HEK293 (cell line): ENCODE data around the gene ERF.

Source experiments
- CTCF ChIA-PET: fragments of 350-600 bp; formaldehyde crosslinking; extraction: SDS; loops from one replicate; lab custom pipeline; 2021; ENCODE audit warnings: antibody characterized with exemption; lab: Yijun Ruan, JAX
- POLR2A ChIA-PET: fragments of 300-600 bp; formaldehyde crosslinking; extraction: SDS; loops from one replicate; lab custom pipeline; 2020; ENCODE audit warnings: antibody characterized with exemption, inconsistent platforms; lab: Yijun Ruan, JAX
- H3K27ac ChIP-seq: fragments of 200-500 bp; sonication (Bioruptor generic); 2 replicates; pipeline ENCODE4 v1.5.1; 2014; ENCODE audit warnings: low read depth, low read length, control low read depth, inconsistent platforms; ENCODE audit errors: extremely low read depth
- H3K36me3 ChIP-seq, 2 experiments: fragments of 200-500 bp in 1 of 2; sonication (Bioruptor generic) in 1 of 2; 1 replicate in 1 of 2; 2 replicates in 1 of 2; pipeline ENCODE4 v1.5.1; 2014 to 2017; ENCODE audit warnings: inconsistent platforms in 2 of 2, low read length in 2 of 2; ENCODE audit not compliant: control insufficient read depth in 2 of 2, insufficient read depth in 1 of 2
- H3K4me1 ChIP-seq: fragments of 200-500 bp; sonication (Bioruptor generic); 2 replicates; pipeline ENCODE4 v1.5.1; 2014; ENCODE audit warnings: mild to moderate bottlenecking, low read length, inconsistent platforms; ENCODE audit not compliant: control insufficient read depth, insufficient read depth
- H3K4me3 ChIP-seq: 2 replicates; pipeline ENCODE4 v1.5.1; 2011; ENCODE audit warnings: low read depth, mild to moderate bottlenecking, control low read depth, low read length, moderate library complexity
- H3K9me3 ChIP-seq: fragments of 200-500 bp; sonication (Bioruptor generic); 2 replicates; pipeline ENCODE4 v1.5.1; 2014; ENCODE audit warnings: low read depth, low read length, inconsistent platforms; ENCODE audit not compliant: control insufficient read depth, insufficient read depth
- OVOL3 ChIP-seq: fragments of 450-650 bp; formaldehyde crosslinking; IDR thresholded peaks from 2 replicates; pipeline ENCODE4 v1.5.1; 2016; ENCODE audit warnings: missing biosample characterization, missing genetic modification characterization
- ZNF133 ChIP-seq: fragments of 450-650 bp; formaldehyde crosslinking; IDR thresholded peaks from 2 replicates; pipeline ENCODE4 v1.5.1; 2016; ENCODE audit warnings: missing biosample characterization, missing genetic modification characterization
- ZNF174 ChIP-seq: fragments of 450-650 bp; formaldehyde crosslinking; IDR thresholded peaks from 2 replicates; pipeline ENCODE4 v1.5.0; 2017; ENCODE audit warnings: missing biosample characterization, mild to moderate bottlenecking, missing genetic modification characterization
- ZNF239 ChIP-seq: fragments of 450-650 bp; formaldehyde crosslinking; IDR thresholded peaks from 2 replicates; pipeline ENCODE4 v1.5.1; 2016; ENCODE audit warnings: missing biosample characterization, missing genetic modification characterization
- ZNF274 ChIP-seq, 2 experiments: fragments of 200-500 bp in 1 of 2; fragments of 450-650 bp in 1 of 2; sonication (Bioruptor generic) in 1 of 2; formaldehyde crosslinking in 1 of 2; IDR thresholded peaks; 2 replicates each; pipeline versions ENCODE4 v1.5.1 to v1.6.1; 2014 to 2016; ENCODE audit warnings: borderline replicate concordance in 1 of 2, inconsistent platforms in 1 of 2, low read length in 1 of 2, missing biosample characterization in 1 of 2, missing genetic modification characterization in 1 of 2
- ZNF529 ChIP-seq: fragments of 450-650 bp; formaldehyde crosslinking; IDR thresholded peaks from 2 replicates; pipeline ENCODE4 v1.5.1; 2017; ENCODE audit warnings: missing genetic modification characterization, missing biosample characterization; ENCODE audit not compliant: insufficient replicate concordance
- ZNF610 ChIP-seq: fragments of 450-650 bp; formaldehyde crosslinking; IDR thresholded peaks from 2 replicates; pipeline ENCODE4 v1.5.1; 2016; ENCODE audit warnings: missing biosample characterization, missing genetic modification characterization, borderline replicate concordance
- ZNF624 ChIP-seq: fragments of 450-650 bp; formaldehyde crosslinking; IDR thresholded peaks from 2 replicates; pipeline ENCODE4 v1.5.1; 2017; ENCODE audit warnings: missing biosample characterization, missing genetic modification characterization
- ZNF629 ChIP-seq: fragments of 450-650 bp; formaldehyde crosslinking; IDR thresholded peaks from 2 replicates; pipeline ENCODE4 v1.5.1; 2017; ENCODE audit warnings: missing biosample characterization, missing genetic modification characterization
- ZNF785 ChIP-seq: fragments of 450-650 bp; formaldehyde crosslinking; IDR thresholded peaks from 2 replicates; pipeline ENCODE4 v1.5.1; 2016; ENCODE audit warnings: missing biosample characterization, missing genetic modification characterization
- ZNF791 ChIP-seq: fragments of 450-650 bp; formaldehyde crosslinking; IDR thresholded peaks from 2 replicates; pipeline ENCODE4 v1.5.1; 2016; ENCODE audit warnings: missing biosample characterization, missing genetic modification characterization
- ZNF792 ChIP-seq: fragments of 450-650 bp; formaldehyde crosslinking; IDR thresholded peaks from 2 replicates; pipeline ENCODE4 v1.5.1; 2016; ENCODE audit warnings: missing biosample characterization, missing genetic modification characterization
- TF ChIP-seq, protein P1 (sequence below): fragments of 450-650 bp; formaldehyde crosslinking; IDR thresholded peaks from 2 replicates; pipeline ENCODE4 v1.5.0; 2017; ENCODE audit warnings: missing biosample characterization, missing genetic modification characterization, borderline replicate concordance
- TF ChIP-seq, protein P2 (sequence below): fragments of 450-650 bp; IDR thresholded peaks from 2 replicates; pipeline ENCODE4 v1.5.1; 2018; ENCODE audit warnings: missing biosample characterization, mild to moderate bottlenecking, missing genetic modification characterization
- TF ChIP-seq, protein P3 (sequence below): fragments of 450-650 bp; formaldehyde crosslinking; optimal IDR thresholded peaks from 2 replicates; pipeline ENCODE3; 2016; ENCODE audit warnings: missing biosample characterization, mild to moderate bottlenecking, missing genetic modification characterization
- TF ChIP-seq, protein P4 (sequence below): fragments of 450-650 bp; formaldehyde crosslinking; IDR thresholded peaks from 2 replicates; pipeline ENCODE4 v1.5.1; 2016; ENCODE audit warnings: missing biosample characterization, missing genetic modification characterization
- TF ChIP-seq, protein P5 (sequence below): fragments of 450-650 bp; formaldehyde crosslinking; IDR thresholded peaks from 2 replicates; pipeline ENCODE4 v1.5.1; 2016; ENCODE audit warnings: missing biosample characterization, missing genetic modification characterization
- TF ChIP-seq, protein P6 (sequence below): fragments of 450-650 bp; formaldehyde crosslinking; IDR thresholded peaks from 2 replicates; pipeline ENCODE4 v1.5.1; 2016; ENCODE audit warnings: missing biosample characterization, missing genetic modification characterization

Gene ERF

DNA sequence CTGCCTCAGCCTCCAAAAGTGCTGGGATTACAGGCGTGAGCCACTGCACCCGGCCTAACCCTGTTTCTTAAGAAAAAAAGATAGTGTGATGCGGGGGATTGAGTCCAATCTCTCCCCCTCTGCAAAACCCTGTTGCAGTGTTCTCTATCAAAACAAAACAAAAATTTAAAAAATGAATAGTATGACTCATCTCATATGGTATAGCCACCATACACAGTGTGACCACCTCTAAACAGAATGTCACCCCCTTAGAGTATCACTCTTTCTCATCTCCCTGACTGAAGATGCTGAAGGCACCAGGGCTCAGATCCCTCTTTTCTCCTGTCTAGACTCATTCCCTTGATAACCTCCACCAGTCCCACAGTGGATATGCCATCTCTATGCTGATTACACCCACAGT, 6.8 kb upstream of the ERF start:
- ChIA-PET CTCF (interaction anchor here (1.4 to 1.6 kb wide), 2 partner anchors 15 to 17 kb away, joined by 4 to 5 read pairs; no protein-coding TSS in a partner anchor), POLR2A (interaction anchor here (1.2 to 1.6 kb wide), 2 partner anchors 17 to 19 kb away, joined by 5 read pairs; no protein-coding TSS in a partner anchor)
- no peak overlapping the region for H3K27ac ChIP-seq
- H3K36me3 ChIP-seq = no peaks in the 10 kb centered on the region
- TF ChIP-seq, protein P1, sequence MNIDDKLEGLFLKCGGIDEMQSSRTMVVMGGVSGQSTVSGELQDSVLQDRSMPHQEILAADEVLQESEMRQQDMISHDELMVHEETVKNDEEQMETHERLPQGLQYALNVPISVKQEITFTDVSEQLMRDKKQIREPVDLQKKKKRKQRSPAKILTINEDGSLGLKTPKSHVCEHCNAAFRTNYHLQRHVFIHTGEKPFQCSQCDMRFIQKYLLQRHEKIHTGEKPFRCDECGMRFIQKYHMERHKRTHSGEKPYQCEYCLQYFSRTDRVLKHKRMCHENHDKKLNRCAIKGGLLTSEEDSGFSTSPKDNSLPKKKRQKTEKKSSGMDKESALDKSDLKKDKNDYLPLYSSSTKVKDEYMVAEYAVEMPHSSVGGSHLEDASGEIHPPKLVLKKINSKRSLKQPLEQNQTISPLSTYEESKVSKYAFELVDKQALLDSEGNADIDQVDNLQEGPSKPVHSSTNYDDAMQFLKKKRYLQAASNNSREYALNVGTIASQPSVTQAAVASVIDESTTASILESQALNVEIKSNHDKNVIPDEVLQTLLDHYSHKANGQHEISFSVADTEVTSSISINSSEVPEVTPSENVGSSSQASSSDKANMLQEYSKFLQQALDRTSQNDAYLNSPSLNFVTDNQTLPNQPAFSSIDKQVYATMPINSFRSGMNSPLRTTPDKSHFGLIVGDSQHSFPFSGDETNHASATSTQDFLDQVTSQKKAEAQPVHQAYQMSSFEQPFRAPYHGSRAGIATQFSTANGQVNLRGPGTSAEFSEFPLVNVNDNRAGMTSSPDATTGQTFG (tag by site-specific recombination) = no peak
- no peak for TF ChIP-seq ZNF791
- no peak for TF ChIP-seq ZNF239 (tag by site-specific recombination)
- TF ChIP-seq ZNF792 (tag by site-specific recombination) = no peak
- no peak for TF ChIP-seq ZNF529
- TF ChIP-seq ZNF133 (tag by site-specific recombination) = no peak
- TF ChIP-seq ZNF174 (tag by site-specific recombination) = no peak
- no peak for TF ChIP-seq ZNF610 (tag by site-specific recombination)
- TF ChIP-seq, protein P2, sequence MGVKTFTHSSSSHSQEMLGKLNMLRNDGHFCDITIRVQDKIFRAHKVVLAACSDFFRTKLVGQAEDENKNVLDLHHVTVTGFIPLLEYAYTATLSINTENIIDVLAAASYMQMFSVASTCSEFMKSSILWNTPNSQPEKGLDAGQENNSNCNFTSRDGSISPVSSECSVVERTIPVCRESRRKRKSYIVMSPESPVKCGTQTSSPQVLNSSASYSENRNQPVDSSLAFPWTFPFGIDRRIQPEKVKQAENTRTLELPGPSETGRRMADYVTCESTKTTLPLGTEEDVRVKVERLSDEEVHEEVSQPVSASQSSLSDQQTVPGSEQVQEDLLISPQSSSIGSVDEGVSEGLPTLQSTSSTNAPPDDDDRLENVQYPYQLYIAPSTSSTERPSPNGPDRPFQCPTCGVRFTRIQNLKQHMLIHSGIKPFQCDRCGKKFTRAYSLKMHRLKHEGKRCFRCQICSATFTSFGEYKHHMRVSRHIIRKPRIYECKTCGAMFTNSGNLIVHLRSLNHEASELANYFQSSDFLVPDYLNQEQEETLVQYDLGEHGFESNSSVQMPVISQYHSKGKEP = no peak
- no peak for TF ChIP-seq OVOL3 (tag by site-specific recombination)
- TF ChIP-seq, protein P3, sequence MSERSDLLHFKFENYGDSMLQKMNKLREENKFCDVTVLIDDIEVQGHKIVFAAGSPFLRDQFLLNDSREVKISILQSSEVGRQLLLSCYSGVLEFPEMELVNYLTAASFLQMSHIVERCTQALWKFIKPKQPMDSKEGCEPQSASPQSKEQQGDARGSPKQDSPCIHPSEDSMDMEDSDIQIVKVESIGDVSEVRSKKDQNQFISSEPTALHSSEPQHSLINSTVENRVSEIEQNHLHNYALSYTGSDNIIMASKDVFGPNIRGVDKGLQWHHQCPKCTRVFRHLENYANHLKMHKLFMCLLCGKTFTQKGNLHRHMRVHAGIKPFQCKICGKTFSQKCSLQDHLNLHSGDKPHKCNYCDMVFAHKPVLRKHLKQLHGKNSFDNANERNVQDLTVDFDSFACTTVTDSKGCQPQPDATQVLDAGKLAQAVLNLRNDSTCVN (tag by site-specific recombination) = no peak
- TF ChIP-seq ZNF629 (tag by site-specific recombination) = no peak
- TF ChIP-seq ZNF785 (tag by site-specific recombination) = no peak
- TF ChIP-seq, protein P4, sequence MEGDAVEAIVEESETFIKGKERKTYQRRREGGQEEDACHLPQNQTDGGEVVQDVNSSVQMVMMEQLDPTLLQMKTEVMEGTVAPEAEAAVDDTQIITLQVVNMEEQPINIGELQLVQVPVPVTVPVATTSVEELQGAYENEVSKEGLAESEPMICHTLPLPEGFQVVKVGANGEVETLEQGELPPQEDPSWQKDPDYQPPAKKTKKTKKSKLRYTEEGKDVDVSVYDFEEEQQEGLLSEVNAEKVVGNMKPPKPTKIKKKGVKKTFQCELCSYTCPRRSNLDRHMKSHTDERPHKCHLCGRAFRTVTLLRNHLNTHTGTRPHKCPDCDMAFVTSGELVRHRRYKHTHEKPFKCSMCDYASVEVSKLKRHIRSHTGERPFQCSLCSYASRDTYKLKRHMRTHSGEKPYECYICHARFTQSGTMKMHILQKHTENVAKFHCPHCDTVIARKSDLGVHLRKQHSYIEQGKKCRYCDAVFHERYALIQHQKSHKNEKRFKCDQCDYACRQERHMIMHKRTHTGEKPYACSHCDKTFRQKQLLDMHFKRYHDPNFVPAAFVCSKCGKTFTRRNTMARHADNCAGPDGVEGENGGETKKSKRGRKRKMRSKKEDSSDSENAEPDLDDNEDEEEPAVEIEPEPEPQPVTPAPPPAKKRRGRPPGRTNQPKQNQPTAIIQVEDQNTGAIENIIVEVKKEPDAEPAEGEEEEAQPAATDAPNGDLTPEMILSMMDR = no peak
- TF ChIP-seq ZNF624 = no peak
- TF ChIP-seq, protein P5, sequence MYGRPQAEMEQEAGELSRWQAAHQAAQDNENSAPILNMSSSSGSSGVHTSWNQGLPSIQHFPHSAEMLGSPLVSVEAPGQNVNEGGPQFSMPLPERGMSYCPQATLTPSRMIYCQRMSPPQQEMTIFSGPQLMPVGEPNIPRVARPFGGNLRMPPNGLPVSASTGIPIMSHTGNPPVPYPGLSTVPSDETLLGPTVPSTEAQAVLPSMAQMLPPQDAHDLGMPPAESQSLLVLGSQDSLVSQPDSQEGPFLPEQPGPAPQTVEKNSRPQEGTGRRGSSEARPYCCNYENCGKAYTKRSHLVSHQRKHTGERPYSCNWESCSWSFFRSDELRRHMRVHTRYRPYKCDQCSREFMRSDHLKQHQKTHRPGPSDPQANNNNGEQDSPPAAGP = no peak
- TF ChIP-seq, protein P6, sequence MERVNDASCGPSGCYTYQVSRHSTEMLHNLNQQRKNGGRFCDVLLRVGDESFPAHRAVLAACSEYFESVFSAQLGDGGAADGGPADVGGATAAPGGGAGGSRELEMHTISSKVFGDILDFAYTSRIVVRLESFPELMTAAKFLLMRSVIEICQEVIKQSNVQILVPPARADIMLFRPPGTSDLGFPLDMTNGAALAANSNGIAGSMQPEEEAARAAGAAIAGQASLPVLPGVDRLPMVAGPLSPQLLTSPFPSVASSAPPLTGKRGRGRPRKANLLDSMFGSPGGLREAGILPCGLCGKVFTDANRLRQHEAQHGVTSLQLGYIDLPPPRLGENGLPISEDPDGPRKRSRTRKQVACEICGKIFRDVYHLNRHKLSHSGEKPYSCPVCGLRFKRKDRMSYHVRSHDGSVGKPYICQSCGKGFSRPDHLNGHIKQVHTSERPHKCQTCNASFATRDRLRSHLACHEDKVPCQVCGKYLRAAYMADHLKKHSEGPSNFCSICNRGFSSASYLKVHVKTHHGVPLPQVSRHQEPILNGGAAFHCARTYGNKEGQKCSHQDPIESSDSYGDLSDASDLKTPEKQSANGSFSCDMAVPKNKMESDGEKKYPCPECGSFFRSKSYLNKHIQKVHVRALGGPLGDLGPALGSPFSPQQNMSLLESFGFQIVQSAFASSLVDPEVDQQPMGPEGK (tag by site-specific recombination) = no peak
- TF ChIP-seq ZNF274 (IDR thresholded peaks at IDR 0.05; ENCODE audit: low read length) = no peak
- no peak for TF ChIP-seq ZNF274 (tag by site-specific recombination; IDR thresholded peaks at IDR 0.05; ENCODE audit: borderline replicate concordance)
- no peaks in the 10 kb centered on the region for H3K9me3 ChIP-seq
- H3K4me3 ChIP-seq = no peak overlapping the region
- H3K4me1 ChIP-seq = no peaks in the 10 kb centered on the region
